Putamen (tissue), 1 donor: Measurements from ENCODE around the gene ANKLE1.
A peak's percentile ranks its signal among the peaks of the same experiment; 100 is the strongest.
"Not testable (repeated sequence)": the region's sequence is repeated elsewhere in the genome, so short reads cannot be mapped to it uniquely, and the experiment has no call there.

Source experiments
- DNase-seq: peaks from one replicate; pipeline ENCODE4 v3.0.0-alpha.2; 2016; ENCODE audit warnings: low spot score

ANKLE1 gene

GRCh38 chr19:17283504-17283996 is 1.8 kb downstream of the ANKLE1 start:
- no peak for DNase-seq

- DNase-seq = no peak
Observed at GRCh38 chr19:17285415-17286135, 3.9 kb downstream of the ANKLE1 start.

- no peak for DNase-seq
Observed at GRCh38 chr19:17286263-17286662, 4.6 kb downstream of the ANKLE1 start.

GRCh38 chr19:17286752-17287151 is 5.1 kb downstream of the ANKLE1 start:
- DNase-seq = no peak

- no peak for DNase-seq
Observed at GRCh38 chr19:17289489-17289888, 7.8 kb downstream of the ANKLE1 start.

GRCh38 chr19:17292301-17293074 is 10.8 kb downstream of the ANKLE1 start:
- no peak for DNase-seq

- DNase-seq = no peak
Observed at GRCh38 chr19:17293605-17294004, 11.9 kb downstream of the ANKLE1 start.

GRCh38 chr19:17294051-17294891 is 12.6 kb downstream of the ANKLE1 start:
- DNase-seq = no peak

- not testable (repeated sequence) for DNase-seq
Observed at GRCh38 chr19:17295551-17295950, 13.8 kb downstream of the ANKLE1 start.

GRCh38 chr19:17296273-17296672 is 14.6 kb downstream of the ANKLE1 start:
- DNase-seq = no peak

GRCh38 chr19:17296976-17297375 is 15.3 kb downstream of the ANKLE1 start:
- DNase-seq = no peak

GRCh38 chr19:17300992-17301619 is 19.4 kb downstream of the ANKLE1 start:
- DNase-seq = no peak

GRCh38 chr19:17302391-17303166 is 20.9 kb downstream of the ANKLE1 start:
- DNase-seq = peak; percentile 53

- peak; percentile 91 for DNase-seq
Observed at GRCh38 chr19:17303167-17303939, 21.7 kb downstream of the ANKLE1 start, which contains the start of gene ABHD8. Gene ABHD8 (minus strand): TSS chr19:17303425. CDS start chr19:17301616, 1,809 bp downstream.

- no peak for DNase-seq
Observed at GRCh38 chr19:17303940-17304267, 22.2 kb downstream of the ANKLE1 start.

GRCh38 chr19:17304386-17305215 is 22.9 kb downstream of the ANKLE1 start:
- DNase-seq = no peak

GRCh38 chr19:17305216-17305516 is 23.5 kb downstream of the ANKLE1 start:
- DNase-seq = no peak

- DNase-seq = peak; percentile 97
Observed at GRCh38 chr19:17305517-17306284, 24.0 kb downstream of the ANKLE1 start, which contains the start of gene MRPL34. Gene MRPL34 (plus strand): TSS chr19:17305872. CDS start chr19:17305893, 21 bp downstream.

GRCh38 chr19:17306285-17306714 is 24.6 kb downstream of the ANKLE1 start:
- no peak for DNase-seq
